DMS53 (cell line): ENCODE results near the gene SLC6A2.

Experiments
- DNase-seq: peaks from one replicate; lab custom pipeline; 2025; lab: John Stamatoyannopoulos, UW

The SLC6A2 gene

DNA sequence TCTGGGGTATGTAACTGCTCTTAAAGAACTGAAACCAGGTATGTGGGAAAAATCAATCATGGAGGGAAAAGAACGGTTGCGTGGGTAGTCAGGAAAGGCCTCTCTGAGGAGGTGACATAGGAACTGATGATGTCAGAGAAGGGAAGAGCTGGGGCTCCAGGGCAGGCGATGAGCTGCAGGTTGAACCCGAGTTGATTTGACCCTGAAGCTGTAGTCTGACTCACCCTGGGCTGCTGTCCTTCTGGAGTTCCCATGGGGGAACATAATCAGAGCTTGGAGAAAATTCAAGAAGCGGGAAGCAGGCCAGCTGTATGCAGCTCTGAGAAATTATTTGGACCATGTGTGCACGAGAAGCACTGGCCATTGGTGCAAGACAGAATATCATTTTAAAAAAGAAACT is 16.7 kb downstream of the SLC6A2 start:
- DNase-seq, result no peak

GRCh38 chr16:55678161-55678821 is 22.5 kb downstream of the SLC6A2 start:
- no peak for DNase-seq

DNA sequence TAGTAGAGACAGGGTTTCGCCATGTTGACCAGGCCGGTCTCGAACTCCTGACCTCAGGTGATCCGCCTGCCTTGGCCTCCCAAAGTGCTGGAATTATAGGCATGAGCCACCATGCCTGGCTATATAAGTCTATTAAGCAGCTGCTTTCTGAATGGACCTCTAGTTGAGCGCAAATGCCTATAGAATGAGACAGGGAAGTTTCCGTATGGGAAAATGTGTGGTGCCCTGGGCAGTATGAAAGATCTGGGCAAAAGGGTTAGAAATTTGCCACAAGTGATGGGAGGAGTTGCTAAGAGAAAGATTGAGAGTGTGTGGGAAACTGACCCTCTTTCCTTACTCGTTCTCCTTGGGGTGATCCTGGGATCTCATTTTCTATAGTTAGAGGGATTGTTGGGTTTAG is 26.3 kb downstream of the SLC6A2 start:
- no peak for DNase-seq

DNA sequence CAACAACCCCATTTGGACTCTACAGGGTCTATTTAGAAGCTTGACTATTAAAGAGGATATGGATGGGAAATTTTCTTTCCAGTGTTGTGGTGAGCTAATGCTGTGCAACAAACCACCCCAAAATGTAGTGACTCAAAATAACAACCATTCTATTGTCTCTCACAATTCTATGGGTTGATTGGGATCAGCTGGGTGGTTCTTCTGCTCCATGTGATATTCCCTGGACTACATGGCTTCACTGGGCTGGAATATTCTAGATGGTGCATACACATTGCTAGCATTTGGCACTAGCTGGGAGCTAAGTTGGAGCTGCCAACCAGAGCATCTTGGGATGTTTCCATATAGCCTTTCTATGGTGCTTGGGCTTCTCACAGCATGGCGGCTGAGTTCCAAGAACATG is 30.2 kb downstream of the SLC6A2 start:
- no peak for DNase-seq

GRCh38 chr16:55686671-55687070 is 30.9 kb downstream of the SLC6A2 start:
- DNase-seq, result no peak

GRCh38 chr16:55687802-55688201 is 32.0 kb downstream of the SLC6A2 start:
- DNase-seq, result no peak

DNA sequence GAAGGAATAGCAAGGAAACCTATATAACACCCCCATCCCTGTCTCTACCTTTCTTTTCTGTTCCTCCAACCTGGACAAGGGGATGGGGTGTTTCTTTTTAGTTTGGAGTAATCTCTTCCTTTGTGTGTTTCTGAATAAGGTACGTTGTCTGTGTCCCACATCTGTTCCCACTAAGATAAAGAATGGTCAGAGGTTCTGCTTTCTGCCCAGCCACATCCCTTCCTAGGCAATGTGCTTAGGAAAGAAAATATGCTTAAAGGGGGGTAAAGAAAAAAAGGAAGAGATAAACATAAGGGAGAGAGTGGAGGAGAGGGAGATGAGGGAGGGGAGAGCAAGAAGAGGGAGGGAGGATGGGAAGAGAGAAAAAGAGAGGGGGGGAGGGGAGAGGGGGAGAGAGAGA is 35.1 kb downstream of the SLC6A2 start:
- no peak for DNase-seq

DNA sequence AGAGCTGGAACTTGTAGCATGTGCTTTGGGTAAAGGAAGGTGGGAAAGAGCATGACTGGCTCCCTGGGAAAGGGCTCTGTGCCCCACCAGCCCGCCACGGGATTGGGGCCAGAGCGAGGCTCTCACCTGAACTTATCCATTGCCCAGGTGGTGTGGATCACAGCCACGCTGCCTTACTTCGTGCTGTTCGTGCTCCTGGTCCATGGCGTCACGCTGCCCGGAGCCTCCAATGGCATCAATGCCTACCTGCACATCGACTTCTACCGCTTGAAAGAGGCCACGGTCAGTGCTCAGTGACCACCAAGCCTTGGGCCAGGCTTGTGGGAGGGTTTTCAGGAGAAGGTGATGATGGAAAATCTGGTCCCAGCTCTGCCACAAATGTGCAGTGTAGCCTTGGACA is 36.0 kb downstream of the SLC6A2 start:
- no peak for DNase-seq

DNA sequence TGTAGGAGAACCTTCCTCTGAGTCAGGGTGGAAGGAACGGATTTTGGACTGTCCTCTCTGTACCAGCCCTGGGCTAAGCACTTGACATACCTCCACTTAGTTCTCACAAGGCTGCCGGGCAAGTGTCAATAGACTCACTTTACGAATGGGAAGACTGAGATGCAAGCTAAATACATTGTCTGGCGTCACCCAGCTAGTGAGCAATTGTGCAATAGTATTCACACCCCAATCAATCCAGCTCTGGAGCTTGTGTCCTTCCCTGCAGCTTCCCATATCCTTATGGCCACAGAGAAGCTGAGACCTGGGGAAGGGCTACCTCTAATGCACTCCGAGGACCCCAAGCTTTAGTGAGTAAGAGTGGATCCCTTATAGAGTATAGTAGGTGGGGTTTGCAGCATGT is 39.8 kb downstream of the SLC6A2 start:
- no peak for DNase-seq

- DNase-seq, result no peak
Measured at GRCh38 chr16:55697867-55698266, 42.1 kb downstream of the SLC6A2 start.

- no peak for DNase-seq
Measured at GRCh38 chr16:55698331-55698730, 42.5 kb downstream of the SLC6A2 start.

GRCh38 chr16:55698946-55699345 is 43.2 kb downstream of the SLC6A2 start:
- DNase-seq, result no peak

DNA sequence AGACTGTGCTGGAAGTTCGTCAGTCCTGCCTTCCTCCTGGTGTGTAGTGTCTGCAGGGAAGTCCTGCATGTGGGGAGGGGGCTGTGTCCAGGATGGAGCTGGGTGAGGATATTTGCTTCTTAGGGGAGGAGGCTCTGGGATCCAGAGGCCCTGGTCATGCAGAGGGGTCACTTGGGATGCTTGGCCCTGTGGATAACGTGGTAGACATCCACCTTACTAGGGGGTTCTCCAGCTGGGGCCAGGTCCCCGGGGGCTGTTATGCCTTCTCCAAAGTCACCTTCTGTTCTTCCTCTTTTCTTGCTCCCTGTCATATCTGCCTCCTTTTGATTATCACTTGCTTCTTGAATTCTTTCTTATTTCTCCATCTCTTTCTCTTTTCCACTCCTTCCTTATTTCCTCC is 43.8 kb downstream of the SLC6A2 start:
- no peak for DNase-seq

- no peak for DNase-seq
Measured at GRCh38 chr16:55700067-55700466, 44.3 kb downstream of the SLC6A2 start.

DNA sequence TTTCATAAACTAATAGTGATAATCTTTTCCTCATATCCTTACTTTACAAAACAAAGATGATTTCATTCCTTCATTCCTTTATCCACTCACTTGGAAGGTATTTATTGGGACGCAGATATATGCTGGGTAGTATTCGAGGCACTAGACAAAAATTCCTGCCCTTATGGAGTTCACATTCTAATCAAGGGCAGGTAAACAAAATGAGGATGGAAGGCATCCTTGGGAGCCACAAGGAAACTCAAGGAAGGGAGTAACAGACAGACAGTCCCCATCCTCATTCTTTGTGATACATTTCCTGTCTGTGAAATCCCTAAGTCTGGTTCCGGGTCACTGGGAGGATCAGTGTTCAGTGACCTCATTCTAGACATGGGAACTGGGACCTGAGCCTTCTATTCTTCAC is 45.2 kb downstream of the SLC6A2 start:
- DNase-seq, result no peak

DNA sequence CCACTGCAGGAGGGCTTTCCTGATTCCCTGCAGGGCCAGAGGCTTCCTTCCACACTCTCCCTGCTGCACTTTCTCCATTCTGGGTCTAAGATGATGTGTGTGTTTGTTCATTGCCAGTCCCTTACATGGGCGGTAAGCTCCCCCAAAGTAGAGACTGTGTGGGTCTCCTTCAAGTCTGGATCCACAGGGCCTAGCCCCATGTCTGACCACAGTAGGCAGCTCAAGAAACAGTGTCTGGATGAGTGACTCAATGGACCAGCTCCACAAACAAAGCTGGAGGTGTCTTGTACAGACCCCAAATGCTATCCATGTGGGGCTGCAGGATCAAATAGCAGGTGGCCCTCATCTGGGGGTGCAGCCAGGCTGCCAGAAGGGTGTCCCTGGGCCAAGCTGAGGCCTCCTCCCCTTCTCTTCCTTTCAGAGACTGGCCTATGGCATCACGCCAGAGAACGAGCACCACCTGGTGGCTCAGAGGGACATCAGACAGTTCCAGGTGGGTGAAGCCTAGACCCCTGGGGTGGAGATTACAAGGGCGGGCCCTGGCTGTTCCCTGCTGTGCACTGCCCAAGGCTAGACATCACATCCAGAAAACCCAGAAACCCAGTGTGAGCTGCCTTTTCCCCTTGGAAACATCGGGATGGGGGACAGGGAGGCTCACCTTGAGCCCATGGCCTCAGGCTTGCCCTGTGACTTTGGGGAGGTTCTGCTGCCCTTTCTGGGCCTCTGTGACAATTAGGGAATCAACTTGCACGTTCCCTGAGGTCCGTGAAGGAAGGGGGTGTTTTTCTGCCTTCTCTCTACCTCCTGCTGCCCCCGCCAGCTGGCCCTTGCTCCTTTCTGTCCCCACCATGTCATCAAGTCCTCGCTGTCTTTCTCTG is 45.9 kb downstream of the SLC6A2 start:
- peak; percentile 57 for DNase-seq

GRCh38 chr16:55703003-55704001 is 47.5 kb downstream of the SLC6A2 start:
- DNase-seq, result peak; percentile 61

- no peak for DNase-seq
Measured at GRCh38 chr16:55706739-55707384, 51.1 kb downstream of the SLC6A2 start.

DNA sequence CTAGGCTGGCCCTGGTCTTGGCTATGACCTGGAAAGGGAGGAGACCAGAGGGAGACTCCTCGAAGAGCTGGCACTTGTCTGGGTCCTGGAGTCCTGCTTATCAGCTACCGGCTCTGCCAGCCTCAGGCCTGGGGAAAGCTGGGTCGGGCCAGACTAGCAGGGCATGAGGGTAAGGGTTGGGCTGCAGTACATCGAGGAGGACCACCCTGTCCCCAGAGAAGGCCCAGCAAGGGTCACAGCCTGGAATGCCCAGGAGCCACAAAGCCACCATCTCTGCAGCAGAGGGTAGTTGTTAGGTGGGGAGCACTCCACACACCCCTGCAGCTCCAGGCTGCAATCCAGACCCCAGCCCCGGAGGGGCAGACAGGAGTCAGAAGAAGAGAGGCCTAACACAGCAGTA is 54.0 kb downstream of the SLC6A2 start:
- no peak for DNase-seq

- DNase-seq, result no peak
Measured at GRCh38 chr16:55710466-55710865, 54.7 kb downstream of the SLC6A2 start.

DNA sequence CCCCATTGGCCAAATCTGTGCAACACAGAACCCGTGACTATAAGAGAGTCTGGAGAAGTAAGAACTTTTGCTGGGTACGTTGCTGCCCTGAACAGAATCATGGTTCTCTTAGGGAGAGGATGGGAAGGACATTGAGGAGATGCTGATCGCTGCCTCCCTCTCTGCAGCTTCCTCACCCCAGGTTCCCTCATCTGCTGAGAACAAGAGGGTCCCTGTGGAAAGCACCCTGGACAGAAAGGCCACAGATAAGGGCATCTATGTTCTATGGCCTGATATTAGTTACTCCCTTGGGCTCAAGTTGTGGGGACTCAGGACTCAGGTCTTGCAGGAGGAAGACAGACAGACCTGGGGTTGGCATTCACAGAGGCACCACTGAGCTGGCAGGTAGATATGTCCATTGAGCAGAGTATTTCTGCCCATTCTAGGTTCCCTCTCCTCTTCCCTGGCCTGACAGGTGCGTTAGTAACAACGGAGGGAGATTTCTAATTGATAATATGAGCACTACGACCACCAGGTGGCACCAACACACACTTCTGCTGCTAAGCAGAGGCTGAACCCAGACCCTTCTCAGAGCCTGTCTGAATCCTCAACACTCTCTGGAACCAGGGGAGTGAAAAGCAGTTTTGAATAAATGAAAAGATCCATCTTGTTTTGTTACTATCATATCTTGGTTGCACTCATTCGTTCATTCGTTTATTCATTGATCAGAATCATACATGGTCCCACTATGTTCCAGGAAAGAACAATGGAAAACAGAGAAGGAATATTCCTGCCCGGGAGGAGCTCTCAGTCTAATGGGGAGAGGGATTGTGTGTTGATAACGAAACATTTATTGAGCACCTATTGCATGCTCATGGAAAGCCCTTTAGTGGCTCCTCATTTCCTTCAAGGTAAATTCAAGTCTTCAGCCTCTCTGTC is 56.4 kb downstream of the SLC6A2 start:
- peak; percentile 78 for DNase-seq
